Urinary bladder (tissue), 4 donors: ENCODE results near the gene RUSC1. TPM values are rescaled to one million over a fixed set of nuclear protein-coding genes. Genes with fewer than 3 reads are reported as not detected.
"Not testable (repeated sequence)": the region's sequence is repeated elsewhere in the genome, so short reads cannot be mapped to it uniquely, and the experiment has no call there.

Experiments
- DNase-seq: peaks from one replicate; pipeline ENCODE4 v3.0.0-alpha.2; 2015; ENCODE audit errors: extremely low spot score
- H3K27ac ChIP-seq: one replicate; pipeline ENCODE4 v1.5.1; 2013; ENCODE audit warnings: low read depth, mild to moderate bottlenecking, moderate library complexity
- H3K36me3 ChIP-seq: one replicate; pipeline ENCODE4 v1.6.1; 2013; ENCODE audit warnings: mild to moderate bottlenecking, moderate library complexity; ENCODE audit not compliant: insufficient read depth
- H3K4me1 ChIP-seq: one replicate; pipeline ENCODE4 v1.6.1; 2013; ENCODE audit warnings: mild to moderate bottlenecking, moderate library complexity; ENCODE audit not compliant: insufficient read depth
- H3K4me3 ChIP-seq: one replicate; pipeline ENCODE4 v1.5.1; 2013; ENCODE audit warnings: low read depth, low read length
- WGBS: extraction: QIAGEN DNeasy Blood & Tissue Kit; methylation state at CpG from one replicate; pipeline ENCODE4 v1.1.7; 2013; 5-methylcytosine and 5-hydroxymethylcytosine counted together
- polyA plus RNA-seq: library from polyadenylated mRNA; stranded (reverse); fragments of 200-250 nt; gene quantifications from one replicate; pipeline ENCODE4 v1.2.3, GENCODE V29; 2013
- total RNA-seq: library from RNA; depleted of rRNA; stranded (reverse); fragments of >200 nt; gene quantifications from one replicate; pipeline ENCODE4 v1.2.3, GENCODE V29; 2014
- donor health status: healthy with polysubstance abuse.
- donor health status: healthy.

RUSC1 gene
- total and polyA plus RNA-seq, 2 donors: 13.8 to 36.3 TPM

DNA sequence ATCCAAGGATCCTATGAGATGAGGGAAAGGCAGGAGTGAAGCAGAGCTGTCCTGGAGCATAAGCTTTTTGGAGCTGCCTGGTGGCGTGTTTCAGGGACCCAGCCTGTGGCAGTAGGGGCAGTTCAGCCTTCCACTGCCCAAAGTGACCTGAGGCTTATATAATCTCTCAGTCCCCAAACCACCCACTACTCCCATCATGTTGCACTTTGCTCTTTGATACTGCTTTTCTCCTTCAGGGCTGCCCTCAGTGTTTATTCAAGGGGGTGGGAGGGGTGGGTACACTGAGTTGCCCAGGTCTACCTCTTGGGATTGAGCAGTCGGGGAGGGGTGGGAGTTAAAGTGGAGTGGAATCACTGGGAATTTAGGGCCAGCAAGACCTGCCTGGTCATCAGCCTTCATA, 34.1 kb upstream of the RUSC1 start:
- no peaks in the 10 kb centered on the region for H3K36me3 ChIP-seq
- no peaks in the 10 kb centered on the region for H3K4me1 ChIP-seq
- DNase-seq: no peak
- WGBS: 98% methylated on average over 2 of the region's 2 CpGs
- no peak overlapping the region for H3K4me3 ChIP-seq
- no peak overlapping the region for H3K27ac ChIP-seq

GRCh38 chr1:155287987-155288543, 32.6 kb upstream of the RUSC1 start:
- H3K4me3 ChIP-seq: no peak overlapping the region
- DNase-seq: no peak
- H3K27ac ChIP-seq: no peak overlapping the region
- no peaks in the 10 kb centered on the region for H3K4me1 ChIP-seq
- no peaks in the 10 kb centered on the region for H3K36me3 ChIP-seq
- 89% methylated on average over 21 of the region's 21 CpGs for WGBS

DNA sequence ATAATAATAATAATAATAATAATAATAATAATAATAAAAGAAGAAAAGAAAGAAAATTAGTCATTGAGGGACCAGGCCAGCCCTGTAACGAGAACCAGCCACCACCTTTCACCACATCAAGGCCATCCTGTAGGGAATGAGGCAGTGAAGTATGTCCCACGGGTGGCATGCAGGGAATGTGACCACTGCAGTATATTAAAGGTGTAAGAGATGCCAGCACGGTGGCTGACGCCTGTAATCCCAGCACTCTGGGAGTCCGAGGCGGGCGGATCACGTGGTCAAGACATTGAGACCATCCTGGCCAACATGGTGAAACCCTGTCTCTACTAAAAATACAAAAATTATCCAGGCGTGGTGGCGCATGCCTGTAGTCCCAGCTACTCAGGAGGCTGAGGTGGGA, 29.7 kb upstream of the RUSC1 start:
- not testable (repeated sequence) for H3K36me3 ChIP-seq, H3K27ac ChIP-seq, H3K4me3 ChIP-seq, H3K4me1 ChIP-seq, DNase-seq
- 77% methylated on average over 10 of the region's 10 CpGs for WGBS

DNA sequence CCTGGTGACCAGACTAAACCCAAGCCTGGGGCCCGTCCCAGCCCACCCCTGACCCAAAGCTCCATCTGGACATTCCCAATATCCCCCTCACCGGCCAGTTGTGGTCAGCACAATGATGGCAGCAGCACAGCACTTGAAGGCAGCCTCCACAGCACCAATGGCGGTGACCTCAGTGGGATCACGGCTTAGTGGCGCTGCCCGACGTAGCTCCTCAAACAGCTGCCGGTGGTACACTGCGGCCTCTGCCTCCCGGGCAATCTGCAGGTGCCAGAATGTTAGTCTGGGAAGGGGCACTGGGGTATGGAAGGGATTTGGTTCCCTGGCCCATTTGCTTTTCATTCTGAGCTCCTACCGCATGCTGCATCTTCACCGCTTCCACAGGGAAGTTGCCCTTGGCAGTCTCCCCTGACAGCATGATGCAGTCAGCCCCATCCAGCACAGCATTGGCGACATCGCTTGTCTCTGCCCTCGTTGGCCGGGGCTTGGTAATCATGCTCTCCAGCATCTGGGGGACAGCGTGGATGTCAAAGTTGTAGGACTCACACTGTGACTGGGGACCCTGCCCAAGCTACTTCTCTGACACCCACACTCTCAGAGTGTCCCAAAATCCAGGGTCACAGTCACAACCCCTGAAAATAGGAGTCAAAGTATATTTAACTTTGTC, 27.5 kb upstream of the RUSC1 start:
- no peaks in the 10 kb centered on the region for H3K4me1 ChIP-seq
- no peak overlapping the region for H3K27ac ChIP-seq
- no peak for DNase-seq
- H3K4me3 ChIP-seq: no peak overlapping the region
- WGBS: 84% methylated on average over 17 of the region's 17 CpGs
- H3K36me3 ChIP-seq: no peaks in the 10 kb centered on the region

DNA sequence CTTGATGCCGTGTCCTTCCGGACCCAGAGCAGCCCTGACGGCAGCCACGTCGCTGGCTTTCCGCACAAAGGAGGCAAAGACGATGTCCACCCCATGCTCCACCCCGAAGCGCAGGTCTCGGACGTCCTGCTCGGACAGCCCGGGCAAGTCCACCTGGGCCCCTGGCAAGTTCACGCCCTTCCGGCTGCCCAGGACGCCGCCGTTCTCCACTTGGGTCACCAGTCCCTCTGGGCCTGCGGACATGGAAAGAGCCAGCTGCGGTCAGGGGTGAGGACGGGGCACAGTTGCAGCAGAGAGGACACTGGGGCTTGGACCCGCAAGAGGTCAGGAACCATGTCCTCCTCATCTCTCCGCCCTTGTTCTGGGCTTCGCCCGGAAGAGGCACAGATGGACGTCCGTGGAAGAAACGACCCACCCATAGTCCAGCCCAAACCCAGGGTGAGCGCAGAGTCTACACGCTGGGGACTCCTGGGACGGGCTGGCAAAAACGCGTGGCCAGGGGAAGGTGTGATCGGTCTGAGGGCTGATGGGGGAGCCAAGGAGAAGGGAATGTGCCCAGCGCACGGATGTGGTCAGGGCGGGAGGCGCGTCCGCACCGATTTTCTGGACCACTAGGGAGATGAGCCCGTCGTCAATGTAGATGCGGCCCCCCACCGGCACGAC, 26.0 kb upstream of the RUSC1 start:
- Histone ChIP-seq H3K4me3 (no peak overlapping the region), H3K4me1 (no peaks in the 10 kb centered on the region), H3K36me3 (no peaks in the 10 kb centered on the region), H3K27ac (no peak overlapping the region)
- no peak for DNase-seq
- WGBS: 38% methylated on average over 46 of the region's 46 CpGs

GRCh38 chr1:155295183-155295941, 25.3 kb upstream of the RUSC1 start:
- DNase-seq: no peak
- H3K4me1 ChIP-seq: no peaks in the 10 kb centered on the region
- H3K4me3 ChIP-seq: no peak overlapping the region
- 9% methylated on average over 47 of the region's 47 CpGs for WGBS
- H3K36me3 ChIP-seq: no peaks in the 10 kb centered on the region
- no peak overlapping the region for H3K27ac ChIP-seq

DNA sequence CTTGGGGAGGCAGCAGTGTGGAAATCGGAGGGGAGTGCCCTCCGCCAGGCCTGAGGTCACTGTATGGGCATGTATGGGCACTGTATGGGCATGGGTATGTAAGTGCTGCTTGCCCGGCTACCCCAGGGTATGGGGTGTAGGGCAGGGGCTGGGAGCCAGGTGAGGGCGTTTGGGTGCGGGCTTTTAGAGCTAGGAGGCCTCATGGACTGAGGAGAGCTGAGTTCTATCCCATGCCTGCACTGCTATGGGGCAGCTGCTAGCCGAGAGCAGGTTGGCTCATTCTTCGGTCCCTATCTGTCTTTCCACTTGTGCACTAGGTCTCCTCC, 24.8 kb upstream of the RUSC1 start:
- H3K4me3 ChIP-seq: no peak overlapping the region
- no peak for DNase-seq
- no peaks in the 10 kb centered on the region for H3K36me3 ChIP-seq
- no peaks in the 10 kb centered on the region for H3K4me1 ChIP-seq
- 86% methylated on average over 7 of the region's 7 CpGs for WGBS
- no peak overlapping the region for H3K27ac ChIP-seq

DNA sequence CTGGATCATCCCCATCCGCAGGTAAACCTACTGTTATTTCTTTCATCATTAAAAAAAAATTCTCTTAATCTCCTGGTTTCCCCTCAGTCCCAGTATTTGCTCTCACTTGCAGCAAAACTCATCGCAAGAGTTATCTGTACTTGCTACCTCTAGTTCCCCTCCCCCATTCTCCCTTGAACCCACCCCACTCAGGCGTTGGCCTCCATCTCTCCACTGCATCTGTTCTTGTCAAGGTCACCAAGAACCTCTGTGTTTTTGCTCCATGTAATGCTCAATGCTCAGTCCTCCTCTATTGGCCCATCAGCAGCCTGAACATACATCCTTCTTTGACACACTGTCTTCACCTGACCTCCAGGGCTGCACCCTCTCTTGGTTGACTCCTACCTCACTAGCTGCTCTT, 24.0 kb upstream of the RUSC1 start:
- no peaks in the 10 kb centered on the region for H3K36me3 ChIP-seq
- H3K4me1 ChIP-seq: no peaks in the 10 kb centered on the region
- H3K4me3 ChIP-seq: no peak overlapping the region
- no peak overlapping the region for H3K27ac ChIP-seq
- no peak for DNase-seq
- 71% methylated on average over 3 of the region's 3 CpGs for WGBS

DNA sequence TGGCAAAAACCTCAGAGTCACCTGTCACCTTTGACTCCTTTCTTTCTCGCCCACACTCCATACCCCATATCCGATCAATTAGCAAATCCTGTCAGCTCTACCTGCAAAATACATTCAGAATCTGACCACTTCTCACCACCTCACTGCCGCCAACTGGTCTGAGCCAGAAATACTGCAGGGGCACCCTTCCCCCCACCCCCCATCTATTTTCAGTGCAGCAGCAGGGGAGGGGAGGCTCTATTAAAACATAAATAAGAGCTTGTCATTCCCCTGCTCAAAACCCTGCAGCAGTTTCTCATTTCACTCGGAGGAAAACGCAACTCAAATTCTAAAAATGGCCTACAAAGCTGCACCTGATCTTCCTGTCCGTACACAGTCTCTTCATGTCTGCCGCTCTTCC, 23.3 kb upstream of the RUSC1 start:
- H3K4me3 ChIP-seq: no peak overlapping the region
- H3K36me3 ChIP-seq: no peaks in the 10 kb centered on the region
- H3K4me1 ChIP-seq: no peaks in the 10 kb centered on the region
- no peak for DNase-seq
- no peak overlapping the region for H3K27ac ChIP-seq
- 66% methylated on average over 7 of the region's 7 CpGs for WGBS

DNA sequence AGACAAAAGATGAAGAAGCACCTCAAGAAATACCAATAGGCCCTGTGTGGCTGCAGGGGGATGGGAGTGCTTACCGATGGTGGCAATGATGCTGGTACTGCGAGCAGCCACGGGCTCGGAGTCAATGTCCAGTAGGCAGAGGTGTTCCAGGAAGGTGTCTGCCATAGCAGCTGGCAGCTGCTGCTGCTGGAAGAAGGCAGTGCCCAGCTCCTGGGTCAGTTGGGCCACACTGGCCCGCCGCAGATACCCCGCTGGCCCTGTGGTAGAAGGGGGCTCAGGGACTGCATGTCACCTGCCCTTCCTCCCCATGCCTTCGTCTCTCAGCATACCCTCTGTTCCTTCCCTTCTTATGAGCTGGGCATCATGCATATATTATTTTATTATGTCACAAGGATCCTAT, 20.7 kb upstream of the RUSC1 start:
- DNase-seq: no peak
- Histone ChIP-seq H3K36me3 (no peaks in the 10 kb centered on the region), H3K27ac (no peak overlapping the region), H3K4me3 (no peak overlapping the region), H3K4me1 (no peaks in the 10 kb centered on the region)
- 90% methylated on average over 8 of the region's 8 CpGs for WGBS

DNA sequence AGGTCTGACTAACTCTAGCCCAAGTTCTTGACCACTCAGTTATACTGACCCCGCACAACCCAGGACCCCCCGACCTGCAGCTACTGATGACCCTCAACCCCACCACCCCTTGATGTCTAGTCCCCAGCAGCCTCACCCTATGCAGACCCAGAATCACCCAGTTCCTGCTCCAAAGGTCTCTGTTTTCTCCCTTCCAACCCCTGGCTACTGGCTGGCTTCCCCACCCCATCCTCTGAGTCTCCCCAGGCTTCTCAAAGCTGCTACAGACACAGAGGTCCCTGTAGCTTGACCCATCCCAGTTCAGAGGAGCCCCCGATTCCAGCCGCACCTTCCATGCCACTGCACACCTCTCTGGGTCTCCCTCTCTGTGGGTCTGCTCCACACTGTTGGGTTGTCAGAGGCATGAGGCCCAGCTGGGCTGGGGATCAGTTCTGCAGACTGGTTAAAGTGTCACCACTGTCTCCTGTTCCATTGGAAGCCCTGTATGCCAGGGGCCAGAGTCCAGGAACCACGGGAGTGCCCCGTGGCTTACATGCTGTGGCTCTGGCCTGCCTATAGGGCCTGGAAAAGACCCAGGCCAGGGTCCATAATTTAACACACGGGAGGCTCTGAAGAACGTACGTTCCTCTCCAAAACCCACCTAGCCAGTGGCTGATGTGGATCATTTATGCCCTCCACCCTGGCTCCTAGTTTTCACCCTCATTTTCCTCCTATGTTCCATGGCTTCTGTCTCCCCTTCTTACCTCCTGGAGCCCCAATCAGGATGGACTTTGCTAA, 20.0 kb upstream of the RUSC1 start:
- WGBS: 86% methylated on average over 9 of the region's 9 CpGs
- Histone ChIP-seq H3K27ac (no peak overlapping the region), H3K36me3 (no peaks in the 10 kb centered on the region), H3K4me3 (no peak overlapping the region), H3K4me1 (no peaks in the 10 kb centered on the region)
- DNase-seq: no peak

DNA sequence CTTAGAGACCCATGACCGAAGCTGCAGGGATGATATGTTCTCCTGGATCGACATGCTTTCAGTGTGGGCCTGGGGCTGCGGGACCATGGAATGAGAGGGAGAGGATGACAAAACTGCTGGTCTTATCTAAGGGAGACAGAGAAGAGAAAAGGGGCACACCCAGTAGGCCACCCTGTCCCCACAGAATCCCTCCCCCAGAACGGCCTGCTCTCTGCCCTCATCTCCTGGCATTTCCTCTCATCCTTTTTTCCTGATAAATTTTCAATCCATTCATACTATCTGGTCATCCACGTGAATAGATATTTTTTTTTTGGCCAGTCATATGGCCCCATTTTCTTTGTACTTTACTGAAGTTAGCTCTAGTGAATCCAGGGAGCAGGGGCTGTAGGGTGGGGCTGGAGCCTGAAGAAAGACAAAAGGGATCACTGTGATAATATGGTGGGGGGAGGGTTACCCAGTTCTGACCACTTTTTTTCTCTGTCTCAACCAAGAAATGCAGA, 19.3 kb upstream of the RUSC1 start, which contains the start of gene PKLR:
TSS of gene PKLR (minus strand) at position 97 of the 500 bp plus-strand sequence. CDS start at position 54, 43 bp downstream.
- 82% methylated on average over 5 of the region's 5 CpGs for WGBS
- no peaks in the 10 kb centered on the region for H3K36me3 ChIP-seq

DNA sequence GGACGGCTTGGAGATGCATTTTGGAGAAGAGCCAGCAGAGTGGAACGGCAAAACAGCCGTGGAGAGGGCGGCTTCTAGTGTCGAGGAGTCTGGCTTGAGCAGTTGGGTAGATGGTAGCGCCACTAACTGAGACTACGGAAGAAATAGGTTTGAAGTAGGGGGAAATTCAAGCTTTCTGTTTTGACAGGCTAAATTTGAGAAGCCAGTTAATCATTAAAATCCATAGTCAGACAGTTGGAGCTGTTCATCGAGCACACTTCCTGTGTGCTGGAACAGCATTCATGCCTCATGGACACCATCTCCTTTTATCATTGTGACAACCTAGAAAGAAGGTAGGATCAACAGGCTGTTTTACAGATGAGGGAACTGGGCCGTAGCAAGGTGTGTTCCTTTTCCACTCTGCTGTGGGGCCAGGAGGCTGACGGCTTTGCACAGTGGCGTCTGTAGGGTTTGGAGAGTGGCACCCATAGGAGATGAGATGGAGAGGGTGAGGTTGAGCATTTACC, 16.1 kb upstream of the RUSC1 start:
- Histone ChIP-seq H3K36me3 (no peaks in the 10 kb centered on the region), H3K4me3 (no peak overlapping the region), H3K4me1 (peaks cover 1% of the 10 kb centered on the region), H3K27ac (no peak overlapping the region)
- DNase-seq: no peak
- 78% methylated on average over 11 of the region's 11 CpGs for WGBS

More for the DNA sequence above, 19.3 kb upstream of the RUSC1 start, which contains the start of gene PKLR:
- H3K4me3 ChIP-seq: no peak within 1 kb of the TSS
- no peak for DNase-seq
- no peaks in the 10 kb centered on the region for H3K4me1 ChIP-seq
- no peak within 1 kb of the TSS for H3K27ac ChIP-seq
